Measurements from ENCODE around the gene LRRC26. TPM values are rescaled to one million over a fixed set of nuclear protein-coding genes. Genes with fewer than 3 reads are reported as not detected.

LRRC26 gene
- polyA plus RNA-seq, 2 of the 4 experiments (the other 2 are of a cell fraction) = 0.08 to 1.0 TPM

DNA sequence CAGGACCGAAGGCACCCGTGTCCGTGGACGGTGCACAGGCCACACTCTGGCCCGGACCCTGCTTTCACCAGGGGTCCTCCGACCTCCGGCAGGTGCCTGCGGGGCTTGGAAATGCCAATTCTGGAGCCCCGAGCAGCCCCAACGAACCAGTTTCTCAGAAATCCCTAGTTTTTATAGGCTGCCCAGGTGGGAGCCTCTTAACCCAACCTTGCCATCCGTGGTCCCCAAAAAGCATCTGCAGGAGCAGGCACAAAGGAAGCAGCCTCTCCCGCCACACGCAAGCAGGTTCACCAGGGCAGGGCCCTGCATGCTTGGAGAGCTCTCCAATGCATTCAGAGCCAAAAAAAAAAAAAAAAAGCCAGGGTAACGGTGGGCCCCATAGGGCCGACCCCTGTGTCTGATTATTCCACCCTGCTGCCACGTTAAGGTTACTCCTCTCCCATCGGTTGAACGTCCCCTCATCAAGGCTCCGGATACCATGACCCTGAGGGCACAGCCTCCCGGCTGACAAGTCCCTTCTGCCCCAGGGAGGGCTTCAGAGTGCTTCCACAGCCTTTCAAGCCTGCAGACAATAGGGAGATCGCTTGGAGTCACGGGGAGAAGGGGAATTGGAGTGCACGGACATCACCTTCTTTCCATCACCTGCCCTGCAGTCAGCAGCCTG lies 31.5 kb upstream of the LRRC26 start:
- DNase-seq (ENCODE audit: low read depth in 1 of 2, low spot score in 1 of 2) = no peak
- TF ChIP-seq FOSB (CRISPR knock-in tag; IDR thresholded peaks at IDR 0.05) (no peak), CBX2 (IDR thresholded peaks at IDR 0.05; ENCODE audit: borderline replicate concordance, low read depth) (no peak), NR3C1 (IDR thresholded peaks at IDR 0.05) (no peak), RCOR1 (IDR thresholded peaks at IDR 0.05; ENCODE audit: low read depth, low read length) (no peak), EHMT2 (IDR thresholded peaks at IDR 0.05; ENCODE audit: low read depth) (no peak), NPAS2 (CRISPR knock-in tag; IDR thresholded peaks at IDR 0.05; ENCODE audit: borderline replicate concordance) (no peak), USF2 (IDR thresholded peaks at IDR 0.05) (no peak), PHF8 (IDR thresholded peaks at IDR 0.05; ENCODE audit: borderline replicate concordance, low read depth) (no peak), SMC3 (IDR thresholded peaks at IDR 0.05) (no peak), RNF2 (IDR thresholded peaks at IDR 0.05; ENCODE audit: borderline replicate concordance, low read depth) (no peak), ELK1 (IDR thresholded peaks at IDR 0.05; ENCODE audit: low read depth, low read length) (no peak)
- TF ChIP-seq, protein P1, sequence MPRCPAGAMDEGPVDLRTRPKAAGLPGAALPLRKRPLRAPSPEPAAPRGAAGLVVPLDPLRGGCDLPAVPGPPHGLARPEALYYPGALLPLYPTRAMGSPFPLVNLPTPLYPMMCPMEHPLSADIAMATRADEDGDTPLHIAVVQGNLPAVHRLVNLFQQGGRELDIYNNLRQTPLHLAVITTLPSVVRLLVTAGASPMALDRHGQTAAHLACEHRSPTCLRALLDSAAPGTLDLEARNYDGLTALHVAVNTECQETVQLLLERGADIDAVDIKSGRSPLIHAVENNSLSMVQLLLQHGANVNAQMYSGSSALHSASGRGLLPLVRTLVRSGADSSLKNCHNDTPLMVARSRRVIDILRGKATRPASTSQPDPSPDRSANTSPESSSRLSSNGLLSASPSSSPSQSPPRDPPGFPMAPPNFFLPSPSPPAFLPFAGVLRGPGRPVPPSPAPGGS (IDR thresholded peaks at IDR 0.05) = no peak
- TF ChIP-seq, protein P2, sequence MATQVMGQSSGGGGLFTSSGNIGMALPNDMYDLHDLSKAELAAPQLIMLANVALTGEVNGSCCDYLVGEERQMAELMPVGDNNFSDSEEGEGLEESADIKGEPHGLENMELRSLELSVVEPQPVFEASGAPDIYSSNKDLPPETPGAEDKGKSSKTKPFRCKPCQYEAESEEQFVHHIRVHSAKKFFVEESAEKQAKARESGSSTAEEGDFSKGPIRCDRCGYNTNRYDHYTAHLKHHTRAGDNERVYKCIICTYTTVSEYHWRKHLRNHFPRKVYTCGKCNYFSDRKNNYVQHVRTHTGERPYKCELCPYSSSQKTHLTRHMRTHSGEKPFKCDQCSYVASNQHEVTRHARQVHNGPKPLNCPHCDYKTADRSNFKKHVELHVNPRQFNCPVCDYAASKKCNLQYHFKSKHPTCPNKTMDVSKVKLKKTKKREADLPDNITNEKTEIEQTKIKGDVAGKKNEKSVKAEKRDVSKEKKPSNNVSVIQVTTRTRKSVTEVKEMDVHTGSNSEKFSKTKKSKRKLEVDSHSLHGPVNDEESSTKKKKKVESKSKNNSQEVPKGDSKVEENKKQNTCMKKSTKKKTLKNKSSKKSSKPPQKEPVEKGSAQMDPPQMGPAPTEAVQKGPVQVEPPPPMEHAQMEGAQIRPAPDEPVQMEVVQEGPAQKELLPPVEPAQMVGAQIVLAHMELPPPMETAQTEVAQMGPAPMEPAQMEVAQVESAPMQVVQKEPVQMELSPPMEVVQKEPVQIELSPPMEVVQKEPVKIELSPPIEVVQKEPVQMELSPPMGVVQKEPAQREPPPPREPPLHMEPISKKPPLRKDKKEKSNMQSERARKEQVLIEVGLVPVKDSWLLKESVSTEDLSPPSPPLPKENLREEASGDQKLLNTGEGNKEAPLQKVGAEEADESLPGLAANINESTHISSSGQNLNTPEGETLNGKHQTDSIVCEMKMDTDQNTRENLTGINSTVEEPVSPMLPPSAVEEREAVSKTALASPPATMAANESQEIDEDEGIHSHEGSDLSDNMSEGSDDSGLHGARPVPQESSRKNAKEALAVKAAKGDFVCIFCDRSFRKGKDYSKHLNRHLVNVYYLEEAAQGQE (IDR thresholded peaks at IDR 0.05) = no peak
- ChIA-PET POLR2A (interaction anchor here (0.6 to 2.5 kb wide), 19 partner anchors 9 to 849 kb away, joined by 3 to 38 read pairs (median 4); partner anchors contain the start of genes ANAPC2, CYSRT1, MAN1B1 and SSNA1), CTCF (interaction anchor here (1.2 to 3.7 kb wide), 8 partner anchors 9 to 172 kb away, joined by 3 to 17 read pairs (median 6); partner anchors contain the start of genes ANAPC2, RNF224 and SSNA1)
- Histone ChIP-seq H3K9me3 (no peaks in the 10 kb centered on the region), H3K4me3 (peak overlapping the region; percentile 60), H3K27ac (peak overlapping the region; percentile 80 to 87), H3K4me1 (peaks cover 36% of the 10 kb centered on the region), H3K4me2 (peak overlapping the region; percentile 83)
- ATAC-seq = no peak; a peak in 1 of 6 replicates
- 40% methylated on average over 18 of the region's 23 CpGs for WGBS (ENCODE audit: missing lambda C conversion rate)
- no peak for FAIRE-seq

DNA sequence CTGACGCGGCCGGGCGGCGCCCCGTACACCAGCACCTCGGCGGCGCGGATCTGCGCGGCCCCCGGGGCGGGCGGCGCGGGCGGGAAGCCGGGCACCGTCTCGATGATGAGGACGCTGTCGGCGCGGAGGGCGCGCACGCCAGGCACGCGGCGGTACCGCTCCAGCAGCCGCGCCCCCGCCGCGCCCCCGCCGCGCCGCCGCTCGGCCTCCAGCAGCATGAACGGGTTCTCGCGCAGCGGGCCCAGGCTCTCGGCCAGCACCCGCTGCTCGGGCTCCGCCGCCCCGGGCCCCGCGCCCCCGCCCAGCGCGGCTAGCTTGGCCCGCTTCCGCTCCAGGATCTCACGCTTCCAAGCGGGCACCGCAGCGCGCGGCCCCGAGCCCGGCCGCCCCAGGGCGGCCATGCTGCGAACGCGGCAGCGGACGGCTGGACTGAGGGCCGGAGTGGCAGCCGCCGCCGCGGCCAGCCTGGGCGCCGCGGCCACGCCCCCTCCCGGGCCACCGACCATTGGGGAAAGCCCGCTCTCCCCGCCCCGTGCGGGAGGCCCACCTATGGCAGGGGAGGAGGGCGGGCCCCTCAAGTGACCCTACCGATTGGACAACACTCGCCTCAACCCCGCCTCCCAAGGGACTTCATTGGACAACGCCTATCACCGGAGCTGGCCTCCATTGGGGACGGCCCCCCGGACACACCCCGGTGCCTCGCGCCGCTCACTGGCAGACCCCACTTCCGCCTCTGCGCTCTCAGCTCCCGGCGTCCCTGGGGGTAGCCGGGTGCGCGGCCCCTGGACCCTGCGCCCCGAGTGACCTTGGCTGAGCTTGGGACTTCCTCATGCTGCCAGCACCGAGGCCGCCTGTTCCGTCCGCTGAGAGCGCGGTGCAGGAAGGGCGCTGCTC lies 30.7 kb upstream of the LRRC26 start, which contains the start of gene TPRN:
TPRN (minus strand) TSS at position 431 of the 894 bp plus-strand sequence; CDS start at position 401, 30 bp downstream.
- Histone ChIP-seq H3K4me3 (peak within 1 kb of the TSS; percentile 60), H3K4me2 (peak within 1 kb of the TSS; percentile 97), H3K9me3 (no peaks in the 10 kb centered on the region), H3K27ac (peak within 1 kb of the TSS; percentile 80 to 87), H3K4me1 (peaks cover 38% of the 10 kb centered on the region)
- no peak for FAIRE-seq
- 0% methylated on average over 22 of the region's 118 CpGs for WGBS (ENCODE audit: missing lambda C conversion rate)
- POLR2A ChIA-PET = interaction anchor here (0.6 to 2.5 kb wide), 19 partner anchors 9 to 848 kb away, joined by 3 to 38 read pairs (median 4); partner anchors contain the start of genes ANAPC2, CYSRT1, MAN1B1 and SSNA1
- CTCF ChIA-PET = interaction anchor here (0.7 to 1.7 kb wide), 7 partner anchors 11 to 171 kb away, joined by 3 to 14 read pairs (median 5); partner anchors contain the start of genes ANAPC2, RNF224 and SSNA1
- ATAC-seq = peak; percentile 87 to 96
- peak; percentile 98 to 100 for DNase-seq (ENCODE audit: low read depth in 1 of 2, low spot score in 1 of 2)
- TF ChIP-seq HOXB13 (CRISPR knock-in tag; IDR thresholded peaks at IDR 0.05; ENCODE audit: low read depth) = no peak
- peak; percentile 71 to 93; a peak in 4 of 5 replicates for TF ChIP-seq JUN (IDR thresholded peaks at IDR 0.05)
- no peak for TF ChIP-seq CBX8 (IDR thresholded peaks at IDR 0.05)
- TF ChIP-seq ZC3H11A (IDR thresholded peaks at IDR 0.05) = no peak
- no peak for TF ChIP-seq NFE2L2 (conservative IDR thresholded peaks at IDR 0.05; ENCODE audit: low read length)
- no peak for TF ChIP-seq POLR2AphosphoS2 (conservative IDR thresholded peaks at IDR 0.05; ENCODE audit: low read length)
- TF ChIP-seq USF2 (IDR thresholded peaks at IDR 0.05) = peak; percentile 75
- no peak for TF ChIP-seq RCOR1 (IDR thresholded peaks at IDR 0.05; ENCODE audit: low read depth, low read length)
- TF ChIP-seq HOXA7 (CRISPR knock-in tag; IDR thresholded peaks at IDR 0.05) = no peak
- no peak for TF ChIP-seq FOXS1 (CRISPR knock-in tag; IDR thresholded peaks at IDR 0.05)
- no peak for TF ChIP-seq NPAS2 (CRISPR knock-in tag; IDR thresholded peaks at IDR 0.05; ENCODE audit: borderline replicate concordance)
- TF ChIP-seq GATA3 (IDR thresholded peaks at IDR 0.05; ENCODE audit: borderline replicate concordance) = no peak
- no peak for TF ChIP-seq EHF (CRISPR knock-in tag; IDR thresholded peaks at IDR 0.05)
- TF ChIP-seq FOSL2 (IDR thresholded peaks at IDR 0.05) = no peak
- TF ChIP-seq FOSL2 (CRISPR knock-in tag; IDR thresholded peaks at IDR 0.05) = no peak
- TF ChIP-seq POLR2A (IDR thresholded peaks at IDR 0.05; ENCODE audit: low read length) = peak; percentile 82
- TF ChIP-seq ESRRA (IDR thresholded peaks at IDR 0.05; ENCODE audit: borderline replicate concordance, low read length) = no peak

All from A549 (cell line).